SK-N-MC (cell line): ENCODE data around the gene CDH16.

Experiments used
- DNase-seq: peaks from one replicate; pipeline ENCODE4 v3.0.0-alpha.2; 2011; ENCODE audit warnings: low read depth, low spot score
- H3K27ac ChIP-seq: fragments of 200-600 bp; sonication (generic); 2 replicates; pipeline ENCODE4 v1.5.1; 2016; ENCODE audit warnings: mixed run types
- H3K36me3 ChIP-seq: fragments of 200-600 bp; sonication (generic); 2 replicates; pipeline ENCODE4 v1.6.1; 2017; ENCODE audit warnings: antibody characterized with exemption, low read length, mixed read lengths; ENCODE audit not compliant: insufficient read depth
- H3K4me3 ChIP-seq: fragments of 200-600 bp; sonication (generic); 2 replicates; pipeline ENCODE4 v1.5.1; 2016
- H3K9ac ChIP-seq: fragments of 200-600 bp; sonication (generic); 2 replicates; pipeline ENCODE4 v1.8.0; 2017; ENCODE audit warnings: mixed run types, mixed read lengths; ENCODE audit not compliant: insufficient read length
- H3K9me3 ChIP-seq: fragments of 200-600 bp; sonication (generic); 2 replicates; pipeline ENCODE4 v1.6.1; 2017; ENCODE audit warnings: low read depth, mild to moderate bottlenecking, antibody characterized with exemption, low read length, moderate library complexity, mixed read lengths
- EZH2 ChIP-seq: fragments of 200-600 bp; sonication (generic); IDR thresholded peaks from one replicate; pipeline ENCODE4 v1.6.1; 2017; ENCODE audit warnings: antibody characterized with exemption
- FOXP2 ChIP-seq: optimal IDR thresholded peaks from 2 replicates; pipeline ENCODE3; 2011; ENCODE audit warnings: mild to moderate bottlenecking, moderate library complexity; ENCODE audit not compliant: insufficient read depth; ENCODE audit errors: extremely low read length, control extremely low read depth
- POLR2AphosphoS5 ChIP-seq: IDR thresholded peaks from 2 replicates; pipeline ENCODE4 v1.6.1; 2012; ENCODE audit warnings: mild to moderate bottlenecking, low read depth, low read length, borderline replicate concordance

CDH16 gene

DNA sequence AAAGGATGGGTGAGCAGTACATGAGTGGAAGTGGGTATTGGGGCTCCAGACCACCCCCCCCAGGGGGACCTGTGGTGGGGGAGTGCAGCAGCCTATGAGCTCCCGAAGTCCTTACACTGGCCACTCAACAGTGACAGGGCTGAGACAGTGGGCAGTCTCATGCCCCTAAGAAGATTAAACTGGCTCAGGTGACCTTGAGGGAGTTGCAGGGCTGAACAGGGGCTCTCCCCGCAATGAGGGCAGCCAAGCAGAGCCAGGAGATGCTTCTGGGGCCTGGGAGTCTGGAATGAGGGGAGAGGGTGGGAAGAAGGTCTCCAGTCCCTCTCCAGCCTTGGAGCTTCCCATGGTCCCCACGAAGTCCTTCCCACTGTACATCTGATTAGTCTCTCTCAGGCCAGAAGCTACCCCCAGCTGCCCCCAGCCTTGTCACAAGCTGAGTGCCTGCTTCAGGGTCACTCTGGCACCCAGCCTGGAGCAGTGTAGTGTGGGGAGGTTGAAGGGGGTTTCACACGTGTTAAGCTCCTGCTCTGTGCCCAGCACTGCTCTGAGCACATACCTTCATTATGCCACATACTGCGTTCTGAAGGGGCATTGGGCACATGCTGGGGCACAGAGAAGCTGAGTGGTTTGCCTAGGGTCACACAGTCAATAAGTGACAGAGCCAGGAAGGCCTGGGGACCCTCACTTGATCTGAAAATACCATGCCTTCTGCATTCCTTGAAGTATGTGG is 1.0 kb upstream of the CDH16 start:
- no peaks in the 10 kb centered on the region for H3K36me3 ChIP-seq
- H3K4me3 ChIP-seq: no peak overlapping the region
- DNase-seq: no peak
- no peaks in the 10 kb centered on the region for H3K9me3 ChIP-seq
- no peak overlapping the region for H3K9ac ChIP-seq
- TF ChIP-seq FOXP2 (no peak), POLR2AphosphoS5 (no peak)
- H3K27ac ChIP-seq: no peak overlapping the region

- TF ChIP-seq POLR2AphosphoS5 (no peak), EZH2 (no peak), FOXP2 (no peak)
- DNase-seq: no peak
- Histone ChIP-seq H3K36me3 (no peaks in the 10 kb centered on the region), H3K9ac (no peak overlapping the region), H3K9me3 (no peaks in the 10 kb centered on the region), H3K4me3 (no peak overlapping the region), H3K27ac (no peak overlapping the region)
These were observed 330 bp downstream of the CDH16 start for GRCh38 chr16:66918355-66918754.

DNA sequence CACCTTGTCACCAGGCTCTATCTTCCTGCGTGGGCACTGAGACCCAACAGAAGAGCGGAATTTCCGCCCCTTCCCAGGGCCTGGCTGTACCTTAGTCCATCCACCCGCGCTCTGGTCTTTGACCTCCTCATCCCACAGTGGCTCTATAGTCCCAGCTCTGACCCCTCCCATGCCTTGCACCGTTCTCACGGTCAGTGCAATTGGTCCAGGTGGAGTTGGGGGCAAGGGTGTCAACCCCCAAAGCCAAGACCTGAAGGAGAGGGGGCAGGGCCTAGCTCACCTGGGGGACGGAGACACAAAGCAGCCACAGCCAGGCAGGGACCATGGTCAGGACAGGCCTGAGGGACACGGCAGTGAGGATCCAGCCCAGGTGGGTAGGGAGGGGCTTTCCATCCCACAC is 944 bp downstream of the CDH16 start:
- DNase-seq: no peak
- TF ChIP-seq POLR2AphosphoS5 (no peak), EZH2 (no peak), FOXP2 (no peak)
- no peak overlapping the region for H3K27ac ChIP-seq
- H3K4me3 ChIP-seq: no peak overlapping the region
- no peaks in the 10 kb centered on the region for H3K9me3 ChIP-seq
- no peaks in the 10 kb centered on the region for H3K36me3 ChIP-seq
- H3K9ac ChIP-seq: no peak overlapping the region

DNA sequence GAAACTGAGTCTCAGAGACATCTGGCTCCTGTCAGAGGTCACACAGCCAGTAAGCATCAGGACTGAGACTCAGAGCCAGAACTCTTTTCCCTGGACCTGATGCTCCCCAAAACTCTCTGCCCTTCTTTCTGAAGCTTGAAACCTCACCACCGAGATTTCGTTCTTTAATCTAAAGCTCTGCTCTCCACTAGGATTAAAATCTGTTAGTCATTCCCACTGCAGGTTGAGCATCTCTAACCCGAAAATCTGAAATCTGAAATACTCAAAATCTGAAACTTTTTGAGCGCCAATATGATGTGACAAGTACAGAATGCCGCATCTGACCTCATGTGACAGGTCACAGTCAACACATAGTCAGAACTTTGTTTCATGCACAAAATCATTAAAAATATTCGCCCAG is 2.2 kb downstream of the CDH16 start:
- no peaks in the 10 kb centered on the region for H3K9me3 ChIP-seq

DNA sequence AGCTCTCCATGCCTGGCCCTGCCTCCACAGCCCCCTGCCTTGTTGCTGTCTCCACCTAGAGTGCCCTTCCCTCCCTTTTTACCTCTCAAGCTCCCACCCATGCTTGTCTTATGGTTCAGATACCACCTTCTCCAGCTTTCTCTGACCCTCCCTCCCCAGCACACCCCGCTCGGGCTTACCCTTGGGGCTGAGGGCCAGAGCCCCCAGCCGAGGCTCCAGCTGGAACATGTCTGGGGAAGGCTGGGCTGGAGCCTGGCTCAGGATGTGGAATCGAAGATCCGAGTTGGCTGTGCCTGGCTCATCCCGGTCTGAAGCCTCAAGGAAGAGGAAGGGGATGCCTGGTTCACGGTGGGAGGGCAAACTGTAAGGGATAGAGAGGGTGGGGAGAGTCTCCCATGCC is 3.6 kb downstream of the CDH16 start:
- Histone ChIP-seq H3K9ac (no peak overlapping the region), H3K27ac (no peak overlapping the region), H3K4me3 (no peak overlapping the region), H3K9me3 (no peaks in the 10 kb centered on the region), H3K36me3 (no peaks in the 10 kb centered on the region)
- TF ChIP-seq POLR2AphosphoS5: no peak
- no peak for TF ChIP-seq EZH2
- TF ChIP-seq FOXP2: no peak
- no peak for DNase-seq

More for the DNA sequence above, 2.2 kb downstream of the CDH16 start:
- Histone ChIP-seq H3K27ac (no peak overlapping the region), H3K9ac (no peak overlapping the region), H3K36me3 (no peaks in the 10 kb centered on the region), H3K4me3 (no peak overlapping the region)
- TF ChIP-seq FOXP2: no peak
- no peak for TF ChIP-seq POLR2AphosphoS5
- TF ChIP-seq EZH2: no peak
- no peak for DNase-seq

DNA sequence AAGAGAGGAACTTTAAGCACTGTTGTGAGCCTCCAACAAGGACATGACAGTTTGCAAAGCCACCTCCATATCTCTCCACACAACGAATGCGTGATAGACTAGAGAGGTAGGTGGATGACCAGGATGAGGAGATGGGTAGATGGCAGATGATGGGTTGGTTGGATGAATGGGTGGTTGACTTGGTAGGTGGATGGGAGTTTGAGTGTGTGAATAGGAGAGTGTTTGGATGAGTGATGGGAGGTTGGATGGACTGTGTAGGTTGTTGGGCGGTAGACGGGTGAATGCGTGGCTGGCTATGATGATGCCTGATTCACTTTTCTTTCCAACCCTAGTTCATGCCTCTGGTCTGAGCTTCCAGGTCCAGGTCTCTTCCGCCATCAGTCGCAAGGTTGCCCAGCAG is 4.1 kb downstream of the CDH16 start:
- TF ChIP-seq FOXP2: no peak
- no peak for TF ChIP-seq EZH2
- no peak for TF ChIP-seq POLR2AphosphoS5
- Histone ChIP-seq H3K4me3 (no peak overlapping the region), H3K9ac (no peak overlapping the region), H3K9me3 (no peaks in the 10 kb centered on the region), H3K36me3 (no peaks in the 10 kb centered on the region), H3K27ac (no peak overlapping the region)
- DNase-seq: no peak

DNA sequence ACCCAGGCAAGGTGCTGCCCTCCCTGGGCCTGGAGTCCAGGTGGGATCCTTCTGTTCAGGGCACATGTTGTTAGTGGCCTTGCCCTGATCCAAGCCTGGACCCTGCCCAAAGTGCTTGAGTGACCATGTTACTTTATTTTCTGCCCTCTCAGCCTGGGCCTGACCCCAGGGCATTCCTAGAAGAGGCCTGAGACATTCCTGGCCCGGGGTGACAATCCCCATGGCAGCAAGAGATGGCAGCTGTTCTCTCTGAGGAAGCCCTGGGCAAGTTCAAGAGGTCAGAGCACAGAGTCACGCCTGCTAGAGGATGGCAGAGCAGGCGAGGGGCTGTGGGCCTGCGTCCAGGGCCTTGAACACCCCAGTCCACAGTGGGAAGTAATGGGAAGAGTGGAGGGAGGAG is 5.0 kb downstream of the CDH16 start:
- Histone ChIP-seq H3K4me3 (no peak overlapping the region), H3K9ac (no peak overlapping the region), H3K27ac (no peak overlapping the region), H3K9me3 (no peaks in the 10 kb centered on the region), H3K36me3 (no peaks in the 10 kb centered on the region)
- DNase-seq: no peak
- TF ChIP-seq EZH2 (no peak), FOXP2 (no peak), POLR2AphosphoS5 (no peak)

DNA sequence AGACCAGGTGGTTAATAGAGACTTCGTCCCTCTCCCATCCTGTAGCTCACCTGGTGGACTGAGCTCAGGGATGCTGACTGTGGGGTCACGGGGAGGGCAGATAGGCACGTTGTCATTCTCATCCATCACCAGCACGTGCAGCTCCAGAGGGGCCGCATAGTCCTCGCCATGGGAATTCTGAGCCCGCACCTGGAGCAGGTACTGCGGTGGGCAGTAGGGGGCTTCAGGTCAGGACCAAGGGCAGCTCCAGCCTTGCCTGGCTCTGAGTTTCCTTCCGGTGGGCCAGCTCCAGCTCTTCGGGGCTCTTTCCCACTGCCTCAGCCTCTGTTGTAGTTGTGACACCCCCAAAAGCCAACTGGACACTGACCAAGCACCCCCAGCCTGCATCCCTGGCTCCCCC is 5.6 kb downstream of the CDH16 start:
- DNase-seq: no peak
- Histone ChIP-seq H3K4me3 (no peak overlapping the region), H3K9ac (no peak overlapping the region), H3K9me3 (no peaks in the 10 kb centered on the region), H3K36me3 (no peaks in the 10 kb centered on the region), H3K27ac (no peak overlapping the region)
- TF ChIP-seq FOXP2: no peak
- TF ChIP-seq EZH2: no peak
- TF ChIP-seq POLR2AphosphoS5: no peak

DNA sequence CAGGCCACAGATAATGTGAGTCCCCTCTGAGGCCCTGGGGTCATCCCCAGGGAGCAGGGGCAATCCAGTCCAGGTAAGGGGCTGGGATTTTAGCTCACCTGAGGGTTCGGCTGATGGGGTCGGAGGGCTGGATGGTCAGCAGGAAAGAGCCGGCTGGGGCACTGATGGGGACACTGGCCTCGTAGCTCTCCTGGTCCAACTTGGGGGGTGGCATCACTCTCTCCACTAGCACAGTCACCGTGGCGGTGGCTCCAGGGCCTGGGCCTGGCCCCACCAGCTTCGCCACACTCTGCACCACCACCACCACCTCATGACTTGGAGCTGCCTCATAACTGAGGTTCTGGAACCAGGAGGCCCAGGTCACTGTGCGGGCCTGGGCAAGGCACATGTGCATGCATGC is 6.9 kb downstream of the CDH16 start:
- Histone ChIP-seq H3K9me3 (no peaks in the 10 kb centered on the region), H3K4me3 (no peak overlapping the region), H3K9ac (no peak overlapping the region), H3K27ac (no peak overlapping the region), H3K36me3 (no peaks in the 10 kb centered on the region)
- DNase-seq: no peak
- TF ChIP-seq POLR2AphosphoS5: no peak
- TF ChIP-seq EZH2: no peak
- no peak for TF ChIP-seq FOXP2
